Kidney epithelial cell (primary cell): Measurements from ENCODE around the gene FAM13B. TPM values are rescaled to one million over a fixed set of nuclear protein-coding genes. Genes with fewer than 3 reads are reported as not detected.

Source experiments
- DNase-seq: peaks from one replicate; pipeline ENCODE4 v3.0.0-alpha.2; 2010; ENCODE audit warnings: low read depth
- H3K27me3 ChIP-seq: 2 replicates; pipeline ENCODE4 v1.6.0; 2011; ENCODE audit warnings: low read length; ENCODE audit not compliant: control insufficient read depth, insufficient read depth
- H3K36me3 ChIP-seq: 2 replicates; pipeline ENCODE4 v1.5.1; 2011; ENCODE audit warnings: low read length; ENCODE audit not compliant: control insufficient read depth, insufficient read depth
- H3K4me3 ChIP-seq: 2 replicates; pipeline ENCODE4 v1.5.1; 2011; ENCODE audit warnings: low read depth, mild to moderate bottlenecking, control low read depth, low read length
- total RNA-seq: library from RNA; depleted of rRNA; stranded (reverse); fragments of >200 nt; gene quantifications from 2 replicates; pipeline ENCODE4 v1.2.3, GENCODE V29; 2015
- TF ChIP-seq, protein P1 (sequence below): IDR thresholded peaks from 2 replicates; pipeline ENCODE4 v1.5.1; 2011; ENCODE audit warnings: mild to moderate bottlenecking, moderate library complexity, low read length, control low read depth, inconsistent platforms; ENCODE audit not compliant: insufficient read depth, poor library complexity, severe bottlenecking

The FAM13B gene
- total RNA-seq, 1 donor from 2014 or later, result 14.4 TPM

DNA sequence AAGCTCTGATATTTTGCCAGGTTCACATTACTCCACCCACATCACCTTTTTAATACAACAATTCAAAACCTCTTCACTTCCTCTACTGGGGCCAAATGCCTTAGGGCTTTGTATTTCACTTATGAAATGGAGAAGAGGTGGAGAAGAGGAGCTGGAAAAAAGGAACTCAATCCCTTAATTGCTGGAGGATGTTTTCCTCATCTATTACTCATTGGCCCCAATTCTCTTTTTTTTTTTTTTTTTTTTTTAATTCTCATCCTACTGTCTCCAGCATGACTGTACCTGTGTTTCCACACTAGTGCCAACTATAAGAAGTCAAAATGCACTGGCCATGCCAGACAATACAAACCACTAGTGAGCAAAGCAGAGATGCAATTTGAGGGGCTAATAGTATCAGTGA is 20.9 kb downstream of the FAM13B start:
- Histone ChIP-seq H3K4me3 (no peak overlapping the region), H3K36me3 (no peaks in the 10 kb centered on the region), H3K27me3 (no peaks in the 10 kb centered on the region)
- no peak for DNase-seq
- TF ChIP-seq, protein P1, sequence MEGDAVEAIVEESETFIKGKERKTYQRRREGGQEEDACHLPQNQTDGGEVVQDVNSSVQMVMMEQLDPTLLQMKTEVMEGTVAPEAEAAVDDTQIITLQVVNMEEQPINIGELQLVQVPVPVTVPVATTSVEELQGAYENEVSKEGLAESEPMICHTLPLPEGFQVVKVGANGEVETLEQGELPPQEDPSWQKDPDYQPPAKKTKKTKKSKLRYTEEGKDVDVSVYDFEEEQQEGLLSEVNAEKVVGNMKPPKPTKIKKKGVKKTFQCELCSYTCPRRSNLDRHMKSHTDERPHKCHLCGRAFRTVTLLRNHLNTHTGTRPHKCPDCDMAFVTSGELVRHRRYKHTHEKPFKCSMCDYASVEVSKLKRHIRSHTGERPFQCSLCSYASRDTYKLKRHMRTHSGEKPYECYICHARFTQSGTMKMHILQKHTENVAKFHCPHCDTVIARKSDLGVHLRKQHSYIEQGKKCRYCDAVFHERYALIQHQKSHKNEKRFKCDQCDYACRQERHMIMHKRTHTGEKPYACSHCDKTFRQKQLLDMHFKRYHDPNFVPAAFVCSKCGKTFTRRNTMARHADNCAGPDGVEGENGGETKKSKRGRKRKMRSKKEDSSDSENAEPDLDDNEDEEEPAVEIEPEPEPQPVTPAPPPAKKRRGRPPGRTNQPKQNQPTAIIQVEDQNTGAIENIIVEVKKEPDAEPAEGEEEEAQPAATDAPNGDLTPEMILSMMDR, result no peak

DNA sequence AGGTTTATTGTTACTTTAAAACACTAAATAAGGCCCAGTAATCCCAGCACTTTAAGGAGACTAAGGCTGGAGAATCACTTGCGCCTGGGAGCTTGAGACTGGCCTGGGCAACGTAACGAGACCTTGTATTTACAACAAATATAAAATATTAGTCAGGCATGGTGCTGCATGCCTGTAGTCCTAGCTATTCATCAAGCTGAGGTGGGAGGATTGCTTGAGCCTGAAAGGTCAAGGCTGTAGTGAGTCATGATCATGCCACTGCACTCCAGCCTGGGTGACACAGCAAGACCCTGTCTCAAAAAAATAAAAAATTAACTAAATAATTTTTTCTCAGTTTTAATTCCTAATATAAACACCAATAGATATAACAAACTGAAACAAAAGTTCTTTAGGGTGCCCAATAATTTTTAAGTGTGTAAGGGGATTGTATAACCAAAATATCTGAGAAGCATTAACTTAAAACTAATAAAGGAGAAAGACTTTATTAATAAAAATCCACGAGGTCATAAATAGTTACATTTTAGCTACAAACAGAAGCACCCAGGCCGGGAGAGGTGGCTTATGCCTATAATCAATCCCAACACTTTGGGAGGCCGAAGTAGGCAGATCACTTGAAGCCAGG is 32.7 kb downstream of the FAM13B start:
- H3K4me3 ChIP-seq, result no peak overlapping the region
- peak; percentile 63 for DNase-seq
- TF ChIP-seq, protein P1, result no peak
- H3K27me3 ChIP-seq, result no peaks in the 10 kb centered on the region
- H3K36me3 ChIP-seq, result no peaks in the 10 kb centered on the region

DNA sequence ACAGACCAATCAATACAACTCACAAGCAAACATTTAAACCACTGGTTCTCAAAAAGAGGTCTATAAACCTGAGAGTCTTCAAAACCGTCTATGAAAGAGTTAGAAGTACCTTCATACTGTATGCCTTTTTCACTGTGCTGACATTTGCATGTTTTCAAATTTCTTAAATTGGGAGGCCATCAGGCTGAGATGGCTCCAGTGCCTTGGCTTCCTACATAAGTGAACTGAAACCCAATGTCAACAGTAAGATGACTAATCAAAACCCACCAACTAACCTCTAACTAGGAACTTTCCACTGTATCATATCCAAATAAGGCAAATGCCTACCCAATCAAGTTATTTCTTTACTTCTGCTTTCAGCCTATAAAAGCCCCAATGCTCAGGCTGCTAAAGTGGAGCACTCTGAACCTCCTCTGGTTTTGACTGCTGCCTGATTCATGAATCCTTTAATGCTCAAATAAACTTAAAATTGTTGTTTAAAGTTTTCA is 35.1 kb downstream of the FAM13B start:
- H3K4me3 ChIP-seq, result no peak overlapping the region
- peak; percentile 19 for DNase-seq
- no peaks in the 10 kb centered on the region for H3K36me3 ChIP-seq
- no peaks in the 10 kb centered on the region for H3K27me3 ChIP-seq
- TF ChIP-seq, protein P1, result no peak

DNA sequence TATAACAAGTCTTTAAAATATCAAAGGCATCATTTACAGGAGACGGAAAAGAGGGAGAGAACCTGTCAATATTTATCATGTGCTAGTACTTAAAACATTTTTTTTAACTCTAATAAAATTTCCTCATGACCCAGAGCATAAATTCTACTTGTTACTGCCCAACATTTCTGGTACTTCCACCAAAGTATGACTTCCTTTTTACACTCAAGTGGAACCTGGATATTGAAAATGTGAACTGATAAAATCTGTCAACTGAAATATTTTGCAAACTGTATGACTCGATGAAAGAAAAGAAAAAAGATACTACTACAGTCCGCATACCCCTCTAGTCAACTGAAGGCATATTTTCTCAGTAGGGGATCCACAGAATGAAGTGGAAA is 37.1 kb downstream of the FAM13B start:
- TF ChIP-seq, protein P1, result no peak
- no peaks in the 10 kb centered on the region for H3K36me3 ChIP-seq
- no peak for DNase-seq
- no peak overlapping the region for H3K4me3 ChIP-seq
- no peaks in the 10 kb centered on the region for H3K27me3 ChIP-seq

DNA sequence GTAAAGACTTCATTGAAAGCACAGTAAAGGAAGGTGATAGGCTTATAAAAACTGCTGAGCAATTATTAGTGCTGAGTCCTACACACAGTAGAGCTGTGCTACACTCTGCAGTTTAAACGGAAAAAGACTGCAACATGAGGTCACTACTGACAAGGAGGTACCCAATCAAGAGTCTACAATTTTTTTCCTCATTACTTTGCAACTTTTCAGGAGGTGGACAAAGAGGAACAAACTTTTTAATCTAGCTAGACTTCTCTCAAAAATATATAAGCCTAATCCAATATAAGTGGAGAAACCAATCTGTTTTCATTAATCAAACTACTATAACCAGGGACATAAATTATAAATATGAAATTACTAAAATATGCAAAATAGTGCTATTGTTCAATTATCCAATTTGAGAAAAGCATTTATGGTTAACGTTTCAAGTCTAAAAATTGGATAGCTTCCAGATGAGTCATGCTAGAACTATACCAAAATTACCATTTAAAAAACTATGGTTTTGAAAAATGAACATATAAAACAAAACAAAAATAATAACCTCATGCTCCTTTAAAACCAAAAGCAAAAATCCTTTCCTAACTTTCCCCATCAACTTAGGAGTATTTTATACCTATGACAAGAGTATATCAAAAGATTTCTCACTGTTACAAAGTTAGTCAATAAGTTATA is 37.7 kb downstream of the FAM13B start:
- no peak for DNase-seq
- Histone ChIP-seq H3K27me3 (no peaks in the 10 kb centered on the region), H3K4me3 (no peak overlapping the region), H3K36me3 (no peaks in the 10 kb centered on the region)
- TF ChIP-seq, protein P1, result no peak

DNA sequence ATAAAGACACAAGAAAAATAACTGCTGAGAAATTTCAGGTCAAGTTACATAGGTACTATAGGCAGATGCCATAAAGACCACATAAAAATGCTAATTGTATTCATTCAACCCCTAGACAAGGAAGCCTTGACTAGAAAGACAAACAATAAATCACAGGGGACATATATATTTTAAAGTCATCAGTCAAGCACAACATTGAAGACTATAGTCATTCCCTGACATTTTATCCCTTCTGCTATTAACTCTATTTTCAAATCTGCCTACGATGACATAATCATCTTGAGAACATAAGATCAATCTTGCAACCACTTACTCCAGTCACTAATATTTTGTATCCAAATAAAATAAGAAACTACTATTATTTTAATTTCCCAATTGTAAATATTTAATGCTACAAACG is 38.3 kb downstream of the FAM13B start:
- no peaks in the 10 kb centered on the region for H3K27me3 ChIP-seq
- no peak for DNase-seq
- TF ChIP-seq, protein P1, result no peak
- H3K36me3 ChIP-seq, result no peaks in the 10 kb centered on the region
- H3K4me3 ChIP-seq, result no peak overlapping the region
